ENCODE data around the gene FRMD4A.

GRCh38 chr10:14080795-14081194, 249.9 kb downstream of the FRMD4A start:
- TF ChIP-seq CTCF (IDR thresholded peaks at IDR 0.05; ENCODE audit: poor library complexity) = no peak
- no peak for TF ChIP-seq EZH2 (IDR thresholded peaks at IDR 0.05; ENCODE audit: borderline replicate concordance)

All from hepatocyte (in vitro differentiated cells).